DOHH2 (cell line): ENCODE measurements around the gene NHSL2.

Source experiments
- EZH2phosphoT487 ChIP-seq: fragments of 200-600 bp; sonication (generic); IDR thresholded peaks from 2 replicates; pipeline ENCODE4 v1.6.1; 2017; ENCODE audit warnings: borderline replicate concordance, mild to moderate bottlenecking, antibody characterized with exemption, low read length, moderate library complexity, mixed read lengths
- TF ChIP-seq, protein P1 (sequence below): fragments of 200-600 bp; sonication (generic); IDR thresholded peaks from one replicate; pipeline ENCODE4 v1.5.1; 2014; ENCODE audit warnings: antibody characterized with exemption, mild to moderate bottlenecking, low read depth, low read length; ENCODE audit not compliant: poor library complexity, severe bottlenecking

DNA sequence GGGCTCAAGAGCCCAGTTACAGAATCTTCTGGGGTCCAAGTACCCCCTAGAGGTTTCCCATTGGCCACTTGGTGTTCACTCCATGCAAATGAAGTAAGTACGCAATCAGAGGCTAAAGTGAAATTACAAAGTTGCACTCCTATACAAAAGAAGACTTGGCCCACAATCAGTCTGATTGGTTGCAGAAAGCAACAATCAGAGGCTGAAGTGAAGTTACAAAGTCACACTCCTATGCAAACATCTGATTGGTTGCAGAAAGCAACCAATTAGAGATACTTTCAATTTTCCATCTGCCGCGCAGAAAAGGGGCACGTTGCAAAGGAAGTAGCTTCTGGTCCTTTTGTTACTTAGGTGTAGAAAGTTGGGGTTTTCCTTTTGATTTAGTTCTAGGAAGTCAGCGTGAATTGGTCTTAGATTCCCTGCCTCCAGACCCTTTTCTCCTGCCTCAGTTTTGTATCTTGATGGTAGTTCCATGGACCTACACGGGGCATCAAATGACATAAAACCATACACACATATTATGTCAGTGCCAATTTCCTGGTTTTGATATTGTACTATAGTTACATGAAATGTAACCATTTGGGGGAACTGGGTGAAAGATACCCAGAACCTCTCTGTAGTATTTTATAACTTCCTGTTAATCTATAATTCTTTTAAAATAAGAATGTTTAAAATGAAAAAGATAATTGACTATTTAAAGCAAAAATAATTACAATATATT, 258.5 kb downstream of the NHSL2 start:
- TF ChIP-seq, protein P1, sequence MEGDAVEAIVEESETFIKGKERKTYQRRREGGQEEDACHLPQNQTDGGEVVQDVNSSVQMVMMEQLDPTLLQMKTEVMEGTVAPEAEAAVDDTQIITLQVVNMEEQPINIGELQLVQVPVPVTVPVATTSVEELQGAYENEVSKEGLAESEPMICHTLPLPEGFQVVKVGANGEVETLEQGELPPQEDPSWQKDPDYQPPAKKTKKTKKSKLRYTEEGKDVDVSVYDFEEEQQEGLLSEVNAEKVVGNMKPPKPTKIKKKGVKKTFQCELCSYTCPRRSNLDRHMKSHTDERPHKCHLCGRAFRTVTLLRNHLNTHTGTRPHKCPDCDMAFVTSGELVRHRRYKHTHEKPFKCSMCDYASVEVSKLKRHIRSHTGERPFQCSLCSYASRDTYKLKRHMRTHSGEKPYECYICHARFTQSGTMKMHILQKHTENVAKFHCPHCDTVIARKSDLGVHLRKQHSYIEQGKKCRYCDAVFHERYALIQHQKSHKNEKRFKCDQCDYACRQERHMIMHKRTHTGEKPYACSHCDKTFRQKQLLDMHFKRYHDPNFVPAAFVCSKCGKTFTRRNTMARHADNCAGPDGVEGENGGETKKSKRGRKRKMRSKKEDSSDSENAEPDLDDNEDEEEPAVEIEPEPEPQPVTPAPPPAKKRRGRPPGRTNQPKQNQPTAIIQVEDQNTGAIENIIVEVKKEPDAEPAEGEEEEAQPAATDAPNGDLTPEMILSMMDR, result no peak
- TF ChIP-seq EZH2phosphoT487, result no peak
